ENCODE results near the gene CFDP1.

The CFDP1 gene

GRCh38 chr16:75402159-75402820, 31.0 kb downstream of the CFDP1 start:
- peak; percentile 52 for DNase-seq

- no peak for DNase-seq
Observed at GRCh38 chr16:75401691-75402090, 31.6 kb downstream of the CFDP1 start.

DNA sequence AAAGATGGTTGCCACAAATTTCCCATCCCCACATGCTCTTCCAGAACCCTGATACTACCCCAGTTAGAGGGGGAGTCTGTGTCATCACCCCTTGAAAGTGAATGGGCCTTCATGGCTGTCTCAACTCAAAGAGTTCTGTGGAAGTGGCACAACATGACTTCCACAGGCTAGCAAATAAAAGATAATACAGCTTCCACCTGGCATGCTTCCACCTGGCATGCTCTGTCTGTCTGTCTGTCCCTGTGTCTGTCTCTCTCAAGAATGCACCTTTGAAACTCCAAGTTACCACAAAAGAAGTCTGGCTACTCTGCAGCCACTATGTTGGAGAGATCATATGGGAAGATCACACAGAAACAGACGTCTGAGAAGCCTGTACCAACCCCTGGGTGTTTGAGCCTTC, 35.0 kb downstream of the CFDP1 start:
- DNase-seq: no peak

- DNase-seq: no peak
Observed at GRCh38 chr16:75394941-75395340, 38.4 kb downstream of the CFDP1 start.

DNA sequence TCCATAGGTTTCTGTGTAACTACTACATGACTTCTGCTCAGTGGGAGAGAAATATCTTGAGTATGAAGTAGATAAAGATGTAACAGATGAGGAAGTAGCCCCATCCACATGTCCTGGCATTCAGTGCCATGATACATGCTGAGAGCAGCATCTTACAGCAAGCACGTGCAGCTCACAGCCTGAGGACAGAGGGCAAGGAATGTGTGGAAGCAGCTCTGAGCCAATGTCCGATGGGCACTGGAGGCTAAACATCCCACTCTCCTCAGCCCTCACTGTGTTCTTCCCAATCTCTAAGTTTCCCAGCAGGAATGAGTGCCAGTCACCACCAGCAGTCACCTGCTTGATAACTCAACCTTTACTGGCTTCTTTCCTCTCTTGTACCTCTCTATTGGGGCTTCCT, 40.4 kb downstream of the CFDP1 start:
- peak; percentile 28 for DNase-seq

DNA sequence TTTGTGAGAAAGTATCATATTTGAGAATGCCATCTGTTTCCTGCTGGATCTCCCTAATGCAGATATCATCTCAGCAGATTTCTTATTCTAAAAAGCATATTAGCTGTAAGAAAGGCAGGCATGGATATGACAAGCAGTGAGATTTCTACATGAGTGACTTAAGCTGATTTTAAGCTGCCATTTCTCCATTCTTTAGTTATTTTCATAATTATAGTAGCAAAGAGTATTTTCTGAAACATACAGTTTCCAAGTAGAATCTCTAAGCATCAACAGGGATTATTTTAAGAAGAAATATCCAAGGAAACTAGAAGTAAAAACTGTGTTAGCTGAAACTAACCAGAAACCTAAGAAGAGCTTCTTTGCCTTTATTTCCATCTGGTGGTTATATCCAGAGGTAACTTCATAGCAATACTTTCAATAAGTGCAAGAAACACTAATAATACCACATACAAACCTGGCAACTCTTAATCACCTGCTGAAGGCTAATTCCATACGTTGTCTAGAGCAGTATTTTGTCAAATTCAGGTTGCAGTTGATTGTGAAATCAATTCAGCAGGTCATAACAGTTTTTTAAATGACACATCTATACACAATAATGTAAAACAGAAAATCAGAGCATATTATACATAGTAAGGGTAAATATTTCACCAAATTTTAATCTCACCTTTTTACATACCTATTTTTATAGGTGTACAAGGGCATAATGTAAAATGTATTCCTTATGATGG, 42.2 kb downstream of the CFDP1 start:
- no peak for DNase-seq

DNA sequence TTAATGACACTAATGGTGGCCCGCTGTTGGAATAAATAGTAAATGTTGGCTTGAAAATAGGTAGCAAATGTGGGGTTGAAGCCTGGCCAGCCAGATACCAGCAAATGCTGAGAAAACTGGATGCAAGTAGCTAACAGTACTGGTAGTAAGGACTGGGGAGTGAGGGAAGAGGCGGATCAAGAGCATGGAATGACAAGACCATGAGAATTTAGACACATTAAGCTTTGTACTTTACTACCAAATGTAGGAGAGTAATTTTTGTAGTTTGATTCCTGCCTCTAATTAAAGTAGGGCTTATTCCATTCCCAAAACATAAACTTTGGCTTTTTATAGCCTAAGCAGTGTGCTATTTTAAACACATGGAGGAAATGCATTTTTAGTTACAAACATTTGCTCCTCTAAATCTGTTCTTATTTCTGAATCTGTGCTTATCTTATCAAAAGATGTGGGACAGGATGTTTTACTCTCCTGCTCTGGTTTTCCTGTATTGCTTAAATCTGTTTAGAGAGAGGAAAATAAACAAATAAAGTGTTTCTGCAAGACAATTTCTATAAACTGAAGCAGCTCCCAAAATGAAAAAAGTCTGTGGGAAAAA, 44.1 kb downstream of the CFDP1 start:
- DNase-seq: no peak

- DNase-seq: no peak
Observed at GRCh38 chr16:75387951-75388350, 45.4 kb downstream of the CFDP1 start.

- DNase-seq: peak; percentile 82
Observed at GRCh38 chr16:75385507-75386152, 47.7 kb downstream of the CFDP1 start.

- DNase-seq: no peak
Observed at GRCh38 chr16:75383141-75383540, 50.2 kb downstream of the CFDP1 start.

- no peak for DNase-seq
Observed at GRCh38 chr16:75382611-75383010, 50.7 kb downstream of the CFDP1 start.

DNA sequence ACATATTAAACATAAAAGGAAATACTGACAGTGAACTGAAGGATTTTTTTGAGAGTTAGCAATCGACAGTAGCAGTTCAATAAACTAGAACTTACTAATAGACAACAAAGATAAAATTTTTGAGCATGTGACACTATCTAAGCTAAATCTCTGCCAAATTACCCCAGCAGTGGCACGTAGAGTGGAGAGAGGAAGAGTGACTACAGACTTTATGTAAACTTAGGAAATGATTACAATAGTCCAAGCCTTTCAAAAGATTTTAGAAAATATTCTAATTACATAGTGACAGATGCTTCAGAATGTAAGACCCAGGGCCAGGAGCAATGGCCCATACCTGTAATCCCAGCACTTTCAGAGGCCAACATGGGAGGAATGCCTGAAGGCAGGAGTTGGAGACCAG, 52.4 kb downstream of the CFDP1 start:
- DNase-seq: peak; percentile 59

GRCh38 chr16:75379911-75380847, 53.1 kb downstream of the CFDP1 start:
- no peak for DNase-seq

DNA sequence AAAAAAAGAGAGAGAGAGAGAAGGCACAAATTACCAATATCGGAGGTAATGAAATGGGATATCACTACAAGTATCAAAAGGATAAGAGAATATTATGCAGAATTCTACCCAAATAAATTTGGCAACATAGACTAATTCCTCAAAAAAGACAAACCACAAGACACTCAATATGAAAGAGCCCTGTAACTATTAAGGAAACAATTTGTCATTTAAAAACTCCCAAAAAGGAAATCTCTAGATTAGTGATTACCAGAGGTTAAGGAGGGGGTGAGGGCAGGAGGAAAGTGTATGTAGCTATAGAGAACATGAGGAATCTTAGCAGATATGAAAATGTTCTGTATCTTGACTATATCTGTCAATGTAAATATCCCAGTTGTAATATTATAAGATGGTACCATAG, 54.0 kb downstream of the CFDP1 start:
- DNase-seq: no peak

DNA sequence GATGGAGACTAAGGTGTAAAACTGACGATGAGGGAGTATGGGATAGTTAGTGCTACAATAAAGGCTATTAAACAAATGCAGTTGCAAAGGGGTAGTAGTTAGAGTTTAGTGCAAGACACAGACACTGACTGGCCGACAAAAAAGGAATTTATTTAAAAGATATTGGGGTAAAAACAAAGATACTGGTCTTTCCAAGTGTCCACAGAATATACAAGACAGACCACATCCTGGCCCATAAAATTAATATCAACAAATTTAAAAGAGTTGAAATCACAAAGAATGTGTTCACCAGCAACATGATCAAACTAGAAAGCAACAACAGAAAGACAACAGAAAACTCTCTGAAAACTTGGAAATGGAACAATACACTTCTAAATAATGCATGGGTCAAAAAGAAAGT, 54.7 kb downstream of the CFDP1 start:
- no peak for DNase-seq

- DNase-seq: peak; percentile 91
Observed at GRCh38 chr16:75377729-75378386, 55.4 kb downstream of the CFDP1 start.

GRCh38 chr16:75376475-75377161, 56.7 kb downstream of the CFDP1 start:
- DNase-seq: no peak

DNA sequence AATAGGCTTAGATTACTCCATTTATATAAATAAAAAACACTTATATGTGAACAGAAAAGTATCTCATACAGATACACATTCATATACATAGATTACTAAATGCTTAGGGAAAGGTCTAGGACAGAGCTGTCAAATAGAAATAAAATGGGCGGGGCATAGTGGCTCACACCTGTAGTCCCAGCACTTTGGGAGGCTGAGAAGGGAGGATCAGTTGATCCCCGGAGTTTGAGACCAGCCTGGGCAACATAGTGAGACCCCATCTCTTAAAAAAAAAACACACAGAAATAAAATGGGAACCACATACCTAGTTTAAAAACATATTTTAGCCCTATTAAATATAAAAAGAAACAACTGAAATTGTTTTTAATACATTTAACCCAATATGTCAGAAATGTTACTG, 58.9 kb downstream of the CFDP1 start:
- DNase-seq: no peak

DNA sequence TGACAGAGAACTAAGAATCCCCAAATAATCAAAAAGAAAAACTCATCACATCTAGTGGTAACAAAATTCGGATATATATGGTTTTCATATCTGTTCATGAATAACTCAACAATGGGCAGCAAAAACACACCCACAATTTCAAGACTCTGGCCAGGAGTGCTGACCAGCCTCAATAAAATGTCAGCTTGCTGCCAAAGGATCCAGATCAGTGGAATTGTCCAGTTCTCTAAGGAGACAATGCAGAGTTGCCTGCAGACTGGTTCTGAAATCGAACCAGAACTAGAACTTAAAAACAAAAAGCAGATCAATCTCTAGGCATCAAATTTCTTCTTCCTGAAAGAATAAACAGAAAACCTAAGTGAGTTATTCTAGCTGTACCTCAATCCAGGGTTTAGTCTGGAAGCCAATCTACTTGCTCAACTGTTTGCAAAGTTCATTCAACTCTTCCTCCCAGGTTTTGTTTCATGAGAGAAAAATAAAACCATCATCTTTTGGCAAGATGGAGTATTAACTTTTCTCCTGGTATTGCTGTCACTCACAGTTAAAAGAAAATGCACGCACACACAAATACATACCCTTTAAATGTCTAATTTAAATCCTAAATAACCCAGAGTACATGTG, 61.0 kb downstream of the CFDP1 start:
- DNase-seq: peak; percentile 29

DNA sequence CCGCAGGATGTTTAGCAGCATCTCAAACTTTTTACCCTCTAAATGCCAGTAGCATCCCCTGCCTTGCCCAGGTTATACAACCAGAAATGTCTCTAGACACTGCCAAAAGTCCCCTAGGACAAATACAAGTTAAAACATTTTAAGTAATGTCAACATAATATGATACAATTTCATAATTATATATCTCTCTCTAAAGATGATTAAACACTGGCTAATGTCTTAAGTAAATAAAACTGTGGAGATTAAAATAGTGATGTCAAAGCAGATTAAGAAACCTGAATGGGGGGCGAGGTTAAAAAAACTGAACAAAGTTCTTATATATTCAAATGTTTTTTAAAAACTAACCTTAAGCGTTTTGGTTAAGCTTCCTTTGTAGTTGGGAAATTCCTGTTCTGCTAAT, 62.1 kb downstream of the CFDP1 start:
- DNase-seq: no peak

DNA sequence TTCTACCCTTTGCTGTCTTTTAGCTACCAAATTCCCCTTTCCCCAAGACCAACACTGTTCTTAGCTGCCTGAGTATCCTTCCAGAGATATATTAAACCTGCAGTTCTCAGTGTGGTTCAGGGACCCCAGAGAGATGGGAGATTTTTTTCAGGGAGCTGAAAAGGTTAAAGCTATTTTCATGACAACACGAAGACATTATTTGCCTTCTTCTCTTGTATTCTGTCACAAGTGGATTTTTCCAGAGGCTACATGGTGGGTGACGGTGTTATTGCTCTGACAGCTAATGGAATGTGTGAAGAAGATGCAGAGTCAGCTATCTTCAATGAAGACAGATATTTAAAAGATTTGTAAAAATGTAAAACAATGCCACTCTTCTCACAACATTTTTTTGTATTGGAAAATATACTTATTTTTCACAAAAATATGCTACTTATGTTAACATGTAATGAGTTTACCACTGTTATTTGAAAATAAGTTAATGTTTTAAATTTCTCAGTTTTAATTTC, 69.0 kb downstream of the CFDP1 start:
- no peak for DNase-seq

All from EL (cell line).